ENCODE results near the gene TAS2R40.
"Not testable (repeated sequence)": the region's sequence is repeated elsewhere in the genome, so short reads cannot be mapped to it uniquely, and the experiment has no call there.

Gene TAS2R40

DNA sequence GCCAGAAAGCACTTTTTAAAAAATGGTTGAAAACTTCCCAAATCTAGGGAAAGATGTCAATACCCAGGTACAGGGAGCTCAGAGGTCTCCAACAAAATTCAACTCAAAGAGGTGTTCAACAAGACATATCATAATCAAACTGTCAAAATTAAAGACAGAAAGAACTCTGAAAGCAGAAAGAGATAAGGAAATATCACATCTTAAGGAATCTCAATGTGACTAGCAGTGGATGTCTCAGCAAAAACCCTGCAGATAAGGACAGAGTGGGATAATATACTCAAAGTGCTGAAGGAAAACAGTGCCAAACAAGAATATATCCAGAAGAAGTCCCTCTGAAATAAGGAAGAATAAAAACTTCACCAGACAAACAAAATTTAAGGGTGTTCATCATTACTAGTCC lies 28.4 kb downstream of the TAS2R40 start:
- no peak for DNase-seq (ENCODE audit: low spot score)

DNA sequence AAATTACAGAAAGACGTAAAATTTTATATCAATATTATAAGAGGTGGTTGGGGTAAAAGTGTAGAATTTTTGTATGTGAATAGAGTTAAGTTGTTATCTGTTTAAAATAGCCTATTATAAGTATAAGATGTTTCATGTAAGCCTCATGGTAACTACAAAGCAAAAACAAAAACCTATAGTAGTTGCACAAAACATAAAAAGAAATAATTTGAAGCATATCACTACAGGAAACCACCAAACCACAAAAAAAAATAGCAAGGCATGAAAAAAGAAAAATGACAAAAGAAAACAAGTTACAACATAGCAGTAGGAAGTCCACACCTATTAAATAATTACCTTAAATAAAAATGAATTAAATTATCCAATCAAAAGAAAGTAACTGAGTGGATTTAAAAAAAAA lies 29.0 kb downstream of the TAS2R40 start:
- DNase-seq (ENCODE audit: low spot score): no peak

DNA sequence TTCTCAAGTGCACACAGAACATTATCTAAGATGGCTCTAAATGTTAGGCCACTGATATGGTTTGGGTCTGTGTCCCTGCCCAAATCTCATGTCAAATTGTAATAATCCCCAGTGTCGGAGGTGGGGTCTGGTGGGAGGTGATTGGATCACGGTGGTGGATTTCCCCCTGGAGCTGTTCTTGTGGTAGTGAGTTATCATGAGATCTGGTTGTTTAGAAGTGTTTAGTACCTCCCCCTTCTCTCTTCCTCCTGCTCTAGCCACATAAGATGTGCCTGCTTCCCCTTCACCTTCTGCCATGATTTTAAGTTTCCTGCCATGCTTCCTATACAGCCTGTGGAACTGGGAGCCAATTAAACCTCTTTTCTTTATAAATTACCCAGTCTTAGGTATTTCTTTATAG lies 30.2 kb downstream of the TAS2R40 start:
- no peak for DNase-seq (ENCODE audit: low spot score)

DNA sequence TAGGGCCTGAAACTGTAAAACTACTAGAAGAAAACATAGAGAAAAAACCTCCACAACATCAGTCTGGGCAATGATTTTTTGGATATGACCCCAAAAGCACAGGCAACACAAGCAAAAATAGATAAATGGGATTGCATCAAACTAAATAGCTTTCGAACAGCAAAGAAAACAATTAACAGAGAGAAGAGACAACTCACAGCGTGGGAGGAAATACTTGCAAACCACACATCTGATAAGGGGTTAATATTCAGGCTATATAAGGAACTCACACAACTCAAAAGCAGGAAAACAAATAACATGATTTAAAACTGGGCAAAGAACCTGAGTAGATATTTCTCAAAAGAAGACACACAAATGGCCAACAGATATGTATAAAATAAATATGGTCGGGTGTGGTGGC lies 33.7 kb downstream of the TAS2R40 start:
- DNase-seq (ENCODE audit: low spot score): no peak

DNA sequence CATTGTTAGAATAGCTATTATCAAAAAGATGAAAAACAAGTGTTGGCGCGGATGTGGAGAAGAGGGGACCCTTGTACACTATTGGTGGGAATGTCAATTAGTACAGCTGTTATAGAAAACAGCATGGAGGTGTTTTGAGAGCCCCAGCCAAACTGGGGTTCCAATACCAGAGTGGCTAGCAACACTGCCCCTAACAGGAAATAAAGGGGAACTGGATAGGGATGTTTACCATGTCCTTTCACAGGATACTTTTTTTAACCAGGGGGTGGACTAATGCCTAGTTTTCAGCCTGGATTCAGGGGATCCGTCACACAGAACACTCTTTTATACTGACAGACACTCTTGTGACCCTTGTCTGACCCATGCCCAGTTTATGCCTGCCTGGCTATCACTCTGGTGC lies 34.5 kb downstream of the TAS2R40 start:
- no peak for DNase-seq (ENCODE audit: low spot score)

DNA sequence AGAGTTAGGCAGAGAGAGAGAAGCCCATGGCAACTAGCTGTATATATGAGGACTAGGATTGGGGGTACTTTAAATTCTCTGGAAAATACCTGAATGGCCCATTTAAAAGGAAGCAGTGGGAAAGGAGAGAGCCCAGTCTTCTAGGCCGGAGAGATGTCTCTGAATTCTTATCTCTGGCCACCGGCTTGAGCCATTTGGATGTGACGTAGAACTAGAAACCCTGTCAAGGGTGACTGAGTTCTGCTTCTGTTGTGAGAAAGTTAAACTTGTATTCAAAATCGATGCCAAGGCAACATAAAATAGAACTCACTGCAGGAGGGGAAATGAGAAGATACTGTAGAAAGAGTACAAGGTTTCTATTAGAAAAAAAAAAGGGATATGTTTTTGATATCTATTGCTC lies 35.1 kb downstream of the TAS2R40 start:
- no peak for DNase-seq (ENCODE audit: low spot score)

DNA sequence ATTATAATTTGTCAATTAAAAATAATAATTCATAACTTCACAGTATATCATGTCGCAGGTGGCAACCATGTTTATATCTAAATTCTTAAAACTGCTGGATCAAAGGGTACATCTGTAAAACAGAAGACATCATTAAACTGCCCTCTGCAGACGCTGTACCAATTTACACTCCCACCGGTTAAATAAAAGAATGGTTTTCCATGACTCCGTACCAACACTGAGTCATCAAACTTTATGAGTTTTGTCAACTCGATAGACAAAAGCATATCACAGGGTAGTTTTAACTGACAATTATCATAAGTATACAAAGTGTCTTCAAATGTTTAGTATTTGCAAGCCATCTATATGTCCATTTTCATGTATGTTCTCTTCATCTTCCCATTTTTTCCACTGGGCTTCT lies 35.7 kb downstream of the TAS2R40 start:
- no peak for DNase-seq (ENCODE audit: low spot score)

DNA sequence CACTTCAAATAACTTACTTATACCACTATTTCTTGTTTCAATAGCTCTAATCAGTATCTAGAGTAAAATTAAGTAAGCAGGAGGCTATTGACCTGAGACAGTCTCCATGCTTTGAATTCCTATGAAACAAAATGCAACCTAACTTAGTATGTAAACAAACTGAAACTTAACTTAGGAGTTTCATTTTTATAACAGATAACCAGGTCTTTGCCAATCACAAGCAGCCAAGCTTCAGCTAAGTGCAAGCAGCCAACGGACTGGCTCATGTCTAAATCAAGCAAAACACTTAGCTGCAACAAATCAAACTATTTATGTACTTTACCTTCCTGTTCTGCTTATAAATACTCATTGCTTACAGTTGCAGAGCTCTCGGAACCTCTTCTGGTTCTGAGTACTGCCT lies 37.0 kb downstream of the TAS2R40 start:
- DNase-seq (ENCODE audit: low spot score): peak; percentile 61

DNA sequence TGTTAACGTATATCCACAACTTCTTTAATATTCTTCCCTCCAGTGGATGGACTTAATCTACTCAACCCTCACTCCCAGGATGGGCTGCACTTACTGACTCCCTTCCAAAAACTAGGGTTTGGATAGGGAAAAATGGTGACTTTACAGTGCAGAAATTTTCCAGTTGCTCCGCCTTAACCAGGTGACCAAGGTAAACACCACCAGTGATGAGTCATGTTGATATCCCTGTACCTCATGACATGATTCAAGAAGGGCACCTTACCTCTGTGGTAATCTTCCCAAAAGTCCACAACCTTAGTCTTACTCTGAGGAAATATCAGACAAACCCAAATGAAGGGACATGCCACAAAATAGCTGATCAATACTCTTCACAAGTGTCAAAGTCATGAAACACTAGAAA lies 37.9 kb downstream of the TAS2R40 start:
- DNase-seq (ENCODE audit: low spot score): no peak

DNA sequence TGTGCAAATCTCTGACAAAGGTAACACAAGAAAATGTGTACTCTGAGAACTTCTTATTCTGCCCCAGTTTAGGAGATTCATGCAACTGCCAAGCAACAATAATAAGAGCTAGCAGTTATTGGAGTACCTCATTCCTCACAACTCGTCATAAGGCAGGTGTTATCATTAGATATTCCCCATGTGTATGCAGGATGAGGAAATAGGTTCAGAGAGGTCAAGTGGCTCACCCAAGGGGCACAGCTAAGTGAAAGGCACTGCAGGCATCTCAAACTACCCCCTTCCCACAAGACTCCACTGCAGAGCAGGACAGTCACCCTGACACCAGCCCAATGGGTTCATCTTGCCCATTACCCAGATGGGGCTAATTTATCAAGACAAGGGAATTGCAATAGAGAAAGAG lies 40.1 kb downstream of the TAS2R40 start:
- no peak for DNase-seq (ENCODE audit: low spot score)

DNA sequence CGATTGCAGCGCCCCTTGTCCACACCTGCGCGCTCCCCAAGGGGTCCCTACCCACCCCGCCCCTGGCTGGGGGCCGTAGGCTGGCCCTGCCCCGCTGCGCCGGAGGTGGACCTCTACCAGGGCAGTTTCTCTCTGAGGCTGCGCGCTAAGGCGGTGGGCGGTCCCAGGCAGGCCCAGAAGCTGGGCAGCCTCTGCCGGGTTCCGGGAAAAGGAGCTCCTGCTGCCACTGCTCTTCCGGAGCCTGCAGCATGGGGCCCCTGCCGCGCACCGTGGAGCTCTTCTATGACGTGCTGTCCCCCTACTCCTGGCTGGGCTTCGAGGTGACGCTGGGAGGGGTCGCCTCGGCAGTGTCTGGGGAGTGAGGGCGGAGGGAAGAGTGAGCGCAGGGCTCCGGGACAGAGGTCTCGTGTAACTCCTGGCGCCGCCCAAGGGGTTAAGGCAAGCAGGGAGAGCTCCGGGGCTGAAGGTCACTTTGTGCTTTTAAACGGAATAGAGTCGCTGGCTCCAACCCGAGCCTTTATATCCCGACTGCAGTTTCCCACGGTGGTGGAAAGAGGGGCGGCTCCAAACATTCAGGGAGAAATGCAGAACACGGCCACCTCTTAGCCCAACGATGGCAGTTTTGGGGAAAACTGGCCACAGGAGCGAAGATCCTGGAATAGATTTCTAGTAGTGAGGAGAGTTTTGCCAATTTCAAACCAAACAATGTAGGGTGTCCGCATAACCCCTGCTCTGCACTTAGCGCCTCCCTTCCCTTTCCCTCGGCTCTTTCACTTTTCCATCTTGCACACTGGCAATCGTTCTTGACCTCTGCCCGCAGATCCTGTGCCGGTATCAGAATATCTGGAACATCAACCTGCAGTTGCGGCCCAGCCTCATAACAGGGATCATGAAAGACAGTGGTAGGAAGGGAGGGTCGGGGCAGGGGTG lies 41.7 kb downstream of the TAS2R40 start, which contains the start of gene GSTK1:
Gene GSTK1 (plus strand): TSS at position 176 of the 930 bp plus-strand sequence. CDS start 73 bp downstream, at position 249.
- DNase-seq (ENCODE audit: low spot score): peak; percentile 88

DNA sequence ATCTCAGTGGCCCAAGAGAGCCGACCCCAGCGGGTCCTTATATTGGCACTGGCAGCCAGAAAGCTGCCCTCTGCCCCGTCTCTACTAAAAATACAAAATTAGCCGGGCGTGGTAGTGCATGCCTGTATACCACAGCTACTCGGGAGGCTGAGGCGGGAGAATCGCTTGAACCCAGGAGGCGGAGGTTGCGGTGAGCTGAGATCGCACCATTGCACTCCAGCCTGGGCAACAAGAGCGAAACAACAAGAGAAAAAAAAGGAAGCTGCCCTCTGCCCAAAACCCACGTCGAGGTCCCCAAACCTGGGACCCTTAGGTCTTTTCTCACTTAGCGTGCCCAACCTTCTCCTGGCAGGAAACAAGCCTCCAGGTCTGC lies 42.3 kb downstream of the TAS2R40 start:
- not testable (repeated sequence) for DNase-seq (ENCODE audit: low spot score)

DNA sequence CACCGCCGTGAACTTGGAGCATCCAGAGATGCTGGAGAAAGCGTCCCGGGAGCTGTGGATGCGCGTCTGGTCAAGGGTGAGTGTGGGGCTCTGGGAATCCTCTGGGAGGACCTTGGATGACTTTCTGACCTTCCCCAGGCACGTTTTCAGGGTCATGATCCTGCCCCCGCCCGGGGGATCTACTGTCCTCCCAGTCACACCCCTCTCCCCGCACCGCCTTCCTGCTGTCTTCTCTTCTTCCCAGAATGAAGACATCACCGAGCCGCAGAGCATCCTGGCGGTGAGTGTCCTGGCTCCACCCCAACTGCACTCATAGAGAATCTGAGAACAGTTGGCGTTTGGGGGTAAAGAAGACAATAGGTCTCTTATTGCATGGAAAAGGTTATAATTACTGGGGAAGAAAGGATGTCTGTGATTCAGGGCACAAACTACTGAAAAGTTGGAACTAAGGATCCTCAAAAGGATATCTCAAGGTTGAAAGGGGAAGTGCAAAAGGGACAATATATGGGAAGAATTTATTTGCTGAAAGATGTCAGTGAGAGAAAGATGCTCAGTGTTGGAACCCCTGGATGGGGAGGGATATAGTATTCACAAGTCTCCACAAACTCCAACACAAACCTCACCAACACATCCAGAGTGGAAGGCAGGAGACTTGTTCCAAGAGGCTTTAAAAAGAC lies 43.3 kb downstream of the TAS2R40 start:
- no peak for DNase-seq (ENCODE audit: low spot score)

DNA sequence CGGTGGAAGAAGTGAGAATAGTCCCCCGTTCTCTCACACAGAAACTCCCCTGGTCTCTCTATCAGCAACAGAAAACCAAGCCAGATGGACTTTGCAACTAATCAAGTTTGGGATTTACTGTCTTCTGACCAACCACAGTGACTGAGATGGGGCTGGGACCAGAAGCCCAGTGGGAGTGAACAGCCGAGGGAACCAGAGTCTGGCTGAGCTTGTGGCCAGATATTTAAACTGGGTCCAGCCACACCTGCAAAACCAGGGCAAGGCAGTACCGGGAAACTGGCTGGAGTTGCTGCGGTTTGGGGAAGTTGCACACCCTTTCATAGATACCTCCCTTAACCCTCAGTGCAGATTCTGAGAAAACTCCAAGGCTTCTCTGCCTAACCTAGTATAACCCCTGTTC lies 47.4 kb downstream of the TAS2R40 start:
- no peak for DNase-seq (ENCODE audit: low spot score)

DNA sequence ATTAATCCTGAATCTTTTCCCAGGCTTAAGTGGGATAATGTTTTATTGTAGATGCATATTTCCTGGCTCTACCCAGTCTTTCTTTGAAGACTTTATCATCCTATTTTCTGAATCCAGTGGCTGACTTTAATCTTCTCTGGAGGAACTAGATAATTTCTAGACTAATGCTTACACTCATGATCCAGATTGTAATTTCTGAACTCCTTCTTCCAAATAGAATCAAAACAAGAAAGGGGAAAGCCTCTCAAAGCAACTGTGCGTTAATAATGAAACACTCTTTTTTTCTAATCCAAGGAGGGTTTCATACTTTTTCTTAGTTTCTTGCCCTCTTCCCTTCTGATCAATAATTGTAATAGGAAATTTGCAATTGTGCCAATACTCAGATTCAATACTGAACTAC lies 49.4 kb downstream of the TAS2R40 start:
- DNase-seq (ENCODE audit: low spot score): peak; percentile 24
